Measurements from ENCODE around the gene GLRA1.
A peak's percentile ranks its signal among the peaks of the same experiment; 100 is the strongest.

The GLRA1 gene

GRCh38 chr5:151923866-151924476 is 680 bp downstream of the GLRA1 start:
- DNase-seq (ENCODE audit: low read depth) = no peak
- TF ChIP-seq, protein P1, sequence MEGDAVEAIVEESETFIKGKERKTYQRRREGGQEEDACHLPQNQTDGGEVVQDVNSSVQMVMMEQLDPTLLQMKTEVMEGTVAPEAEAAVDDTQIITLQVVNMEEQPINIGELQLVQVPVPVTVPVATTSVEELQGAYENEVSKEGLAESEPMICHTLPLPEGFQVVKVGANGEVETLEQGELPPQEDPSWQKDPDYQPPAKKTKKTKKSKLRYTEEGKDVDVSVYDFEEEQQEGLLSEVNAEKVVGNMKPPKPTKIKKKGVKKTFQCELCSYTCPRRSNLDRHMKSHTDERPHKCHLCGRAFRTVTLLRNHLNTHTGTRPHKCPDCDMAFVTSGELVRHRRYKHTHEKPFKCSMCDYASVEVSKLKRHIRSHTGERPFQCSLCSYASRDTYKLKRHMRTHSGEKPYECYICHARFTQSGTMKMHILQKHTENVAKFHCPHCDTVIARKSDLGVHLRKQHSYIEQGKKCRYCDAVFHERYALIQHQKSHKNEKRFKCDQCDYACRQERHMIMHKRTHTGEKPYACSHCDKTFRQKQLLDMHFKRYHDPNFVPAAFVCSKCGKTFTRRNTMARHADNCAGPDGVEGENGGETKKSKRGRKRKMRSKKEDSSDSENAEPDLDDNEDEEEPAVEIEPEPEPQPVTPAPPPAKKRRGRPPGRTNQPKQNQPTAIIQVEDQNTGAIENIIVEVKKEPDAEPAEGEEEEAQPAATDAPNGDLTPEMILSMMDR (IDR thresholded peaks at IDR 0.05; ENCODE audit: insufficient read depth, low read depth, low read length, missing control alignments) = no peak
- no peak overlapping the region for H3K4me3 ChIP-seq (ENCODE audit: low read depth, low read length)

DNA sequence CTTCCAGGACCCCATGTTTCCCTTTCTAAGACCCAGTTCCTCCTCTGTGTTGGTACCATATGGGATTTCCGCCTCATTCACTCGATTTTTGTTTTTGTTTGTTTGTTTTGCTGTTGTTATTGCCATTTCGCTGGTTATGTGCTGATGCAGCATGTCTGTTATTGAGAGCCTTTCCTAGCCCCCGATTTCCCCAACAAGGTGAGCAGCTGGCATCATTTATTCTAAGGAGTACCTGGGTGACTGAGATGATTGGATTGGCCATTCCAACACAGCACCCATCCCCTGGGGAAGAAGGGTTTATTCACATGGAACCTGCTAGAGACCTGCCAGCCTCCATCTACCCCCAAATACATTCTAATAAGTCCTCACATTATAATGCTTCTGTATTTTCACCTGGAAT is 2.7 kb downstream of the GLRA1 start:
- TF ChIP-seq, protein P1 (IDR thresholded peaks at IDR 0.05; ENCODE audit: insufficient read depth, low read depth, low read length, missing control alignments) = no peak
- H3K4me3 ChIP-seq (ENCODE audit: low read depth, low read length) = no peak overlapping the region
- DNase-seq (ENCODE audit: low read depth) = no peak

DNA sequence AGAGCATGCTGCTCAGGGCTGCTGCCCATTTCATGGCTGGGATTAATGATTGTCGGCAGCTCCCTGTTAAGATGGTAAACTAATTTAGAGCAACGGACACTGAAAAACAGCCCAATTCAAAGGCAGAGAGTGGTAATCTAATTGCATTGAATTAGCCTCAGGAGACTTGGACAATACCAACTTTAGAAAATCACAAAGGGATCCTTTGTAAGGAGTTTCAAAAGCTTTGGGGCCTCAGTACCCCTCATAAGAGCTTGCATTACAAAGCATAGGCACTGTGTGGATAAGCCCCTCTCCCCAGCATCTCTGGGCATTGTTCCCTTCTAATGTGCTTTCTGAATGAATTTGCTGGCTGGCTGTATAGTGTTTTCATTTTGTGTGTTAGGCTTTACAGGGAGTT is 6.7 kb downstream of the GLRA1 start:
- TF ChIP-seq, protein P1 (IDR thresholded peaks at IDR 0.05; ENCODE audit: insufficient read depth, low read depth, low read length, missing control alignments) = no peak
- no peak for DNase-seq (ENCODE audit: low read depth)
- H3K4me3 ChIP-seq (ENCODE audit: low read depth, low read length) = no peak overlapping the region

DNA sequence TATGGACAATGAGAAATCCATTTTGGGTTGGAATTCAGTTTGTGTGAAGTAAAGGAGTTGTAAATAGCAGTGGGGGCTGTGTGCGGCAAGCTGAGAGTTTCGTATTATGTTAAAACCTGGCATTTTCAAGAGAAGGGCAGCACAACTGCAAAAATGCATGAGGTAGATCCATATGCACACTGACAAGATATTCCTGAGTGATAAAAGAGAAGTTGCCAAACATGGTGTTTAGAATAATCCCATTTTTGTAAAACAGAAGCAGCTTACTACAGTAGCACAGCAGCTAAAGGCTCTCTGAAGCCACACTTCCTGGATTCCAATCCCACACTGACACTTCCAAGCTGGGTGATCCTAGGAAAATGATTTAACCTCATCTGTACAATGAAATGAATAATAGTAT is 11.2 kb downstream of the GLRA1 start:
- TF ChIP-seq, protein P1 (IDR thresholded peaks at IDR 0.05; ENCODE audit: insufficient read depth, low read depth, low read length, missing control alignments) = no peak
- H3K4me3 ChIP-seq (ENCODE audit: low read depth, low read length) = no peak overlapping the region
- DNase-seq (ENCODE audit: low read depth) = no peak

GRCh38 chr5:151912360-151912759 is 12.3 kb downstream of the GLRA1 start:
- H3K4me3 ChIP-seq (ENCODE audit: low read depth, low read length) = no peak overlapping the region
- peak; percentile 10 for DNase-seq (ENCODE audit: low read depth)
- TF ChIP-seq, protein P1 (IDR thresholded peaks at IDR 0.05; ENCODE audit: insufficient read depth, low read depth, low read length, missing control alignments) = no peak

- no peak overlapping the region for H3K4me3 ChIP-seq (ENCODE audit: low read depth, low read length)
- TF ChIP-seq, protein P1 (IDR thresholded peaks at IDR 0.05; ENCODE audit: insufficient read depth, low read depth, low read length, missing control alignments) = no peak
- no peak for DNase-seq (ENCODE audit: low read depth)
Measured at GRCh38 chr5:151911011-151911410, 13.6 kb downstream of the GLRA1 start.

- DNase-seq (ENCODE audit: low read depth) = no peak
- TF ChIP-seq, protein P1 (IDR thresholded peaks at IDR 0.05; ENCODE audit: insufficient read depth, low read depth, low read length, missing control alignments) = no peak
- no peak overlapping the region for H3K4me3 ChIP-seq (ENCODE audit: low read depth, low read length)
Measured at GRCh38 chr5:151909628-151910027, 15.0 kb downstream of the GLRA1 start.

Measured in GM12865 (cell line).